ENCODE measurements around the gene C2CD3.

DNA sequence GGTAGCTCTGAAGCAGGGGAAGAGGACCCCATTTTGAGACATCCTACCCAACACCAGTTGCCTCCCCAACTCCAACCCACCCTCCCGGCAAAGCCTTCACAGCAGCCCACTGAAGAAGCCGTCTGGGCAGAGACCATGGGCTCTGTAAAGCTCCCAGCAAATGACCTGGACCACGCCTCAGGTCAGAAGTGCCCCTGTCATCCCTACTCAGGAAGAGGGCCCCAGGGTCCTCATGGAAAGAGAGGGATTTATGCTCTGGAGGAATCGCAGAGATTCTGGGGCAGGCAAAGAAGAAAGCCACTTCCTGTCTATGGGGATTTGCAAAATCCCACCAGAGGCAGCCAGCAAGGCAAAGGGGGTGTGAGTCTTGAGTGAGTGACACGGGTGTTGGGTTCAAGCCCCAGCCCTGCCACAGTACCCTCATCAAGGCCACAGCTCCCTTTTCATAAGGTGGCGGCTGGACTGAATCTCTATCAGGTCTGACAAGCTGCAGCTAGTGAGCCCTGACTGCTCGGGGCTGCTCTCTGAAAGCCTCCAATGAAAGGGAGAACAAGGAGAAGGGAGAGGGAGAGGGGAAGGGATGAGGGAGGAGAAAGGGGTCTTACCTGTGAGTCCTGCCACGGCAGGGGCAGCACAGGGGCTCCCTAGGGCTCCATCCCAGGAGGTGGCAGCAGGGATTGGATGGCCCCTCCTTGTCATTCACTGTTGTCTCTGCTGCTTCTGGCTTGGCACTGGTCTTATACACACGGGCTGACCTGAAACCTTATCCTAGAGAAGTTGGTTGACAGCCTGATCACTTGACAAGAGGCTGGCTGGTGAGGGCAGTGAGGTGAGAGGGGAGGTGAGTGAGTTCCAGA lies 162.2 kb downstream of the C2CD3 start, which contains the start of gene UCP3:
- TF ChIP-seq, protein P1, sequence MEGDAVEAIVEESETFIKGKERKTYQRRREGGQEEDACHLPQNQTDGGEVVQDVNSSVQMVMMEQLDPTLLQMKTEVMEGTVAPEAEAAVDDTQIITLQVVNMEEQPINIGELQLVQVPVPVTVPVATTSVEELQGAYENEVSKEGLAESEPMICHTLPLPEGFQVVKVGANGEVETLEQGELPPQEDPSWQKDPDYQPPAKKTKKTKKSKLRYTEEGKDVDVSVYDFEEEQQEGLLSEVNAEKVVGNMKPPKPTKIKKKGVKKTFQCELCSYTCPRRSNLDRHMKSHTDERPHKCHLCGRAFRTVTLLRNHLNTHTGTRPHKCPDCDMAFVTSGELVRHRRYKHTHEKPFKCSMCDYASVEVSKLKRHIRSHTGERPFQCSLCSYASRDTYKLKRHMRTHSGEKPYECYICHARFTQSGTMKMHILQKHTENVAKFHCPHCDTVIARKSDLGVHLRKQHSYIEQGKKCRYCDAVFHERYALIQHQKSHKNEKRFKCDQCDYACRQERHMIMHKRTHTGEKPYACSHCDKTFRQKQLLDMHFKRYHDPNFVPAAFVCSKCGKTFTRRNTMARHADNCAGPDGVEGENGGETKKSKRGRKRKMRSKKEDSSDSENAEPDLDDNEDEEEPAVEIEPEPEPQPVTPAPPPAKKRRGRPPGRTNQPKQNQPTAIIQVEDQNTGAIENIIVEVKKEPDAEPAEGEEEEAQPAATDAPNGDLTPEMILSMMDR (IDR thresholded peaks at IDR 0.05; ENCODE audit: low read depth, low read length), result no peak
- no peak for TF ChIP-seq EZH2phosphoT487 (IDR thresholded peaks at IDR 0.05; ENCODE audit: low read depth)
